ENCODE measurements around the gene BEND2. TPM values are rescaled to one million over a fixed set of nuclear protein-coding genes. Genes with fewer than 3 reads are reported as not detected.

The BEND2 gene
- total RNA-seq, 2 donors from 2014 or later = 0.07 to 11.9 TPM

- no peak for ATAC-seq
- Mint-ChIP-seq H3K36me3 (ENCODE audit: low read depth) (peaks cover 2% of the 10 kb centered on the region), H3K4me3 (no peak overlapping the region), H3K27me3 (peaks cover 4% of the 10 kb centered on the region), H3K4me1 (no peaks in the 10 kb centered on the region), H3K27ac (no peak overlapping the region)
- DNase-seq = no peak
- no peaks in the 10 kb centered on the region for H3K9me3 ChIP-seq (ENCODE audit: control insufficient read depth, low read length, poor library complexity, severe bottlenecking)
These were observed 47.7 kb downstream of the BEND2 start for GRCh38 chrX:18172970-18173369.

DNA sequence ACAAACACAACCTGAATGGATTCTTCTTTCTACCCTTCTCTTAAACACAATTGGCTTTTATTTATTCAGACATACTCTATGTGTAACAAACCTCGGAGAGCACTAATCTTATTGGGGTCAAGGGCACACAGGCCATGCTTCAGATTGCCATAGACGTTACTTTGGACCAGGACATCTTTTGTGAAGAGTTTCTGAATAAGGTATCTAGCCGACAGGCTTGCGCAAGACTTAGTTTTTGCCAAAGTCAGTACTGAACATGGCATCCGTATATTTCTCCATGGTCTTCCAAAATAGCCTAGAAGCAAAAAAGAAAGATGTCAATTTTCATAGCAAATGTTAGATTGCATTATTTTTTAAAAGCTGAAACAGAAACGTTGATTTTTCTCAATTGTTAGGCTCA is 49.8 kb downstream of the BEND2 start:
- H3K27me3 Mint-ChIP-seq = peaks cover 4% of the 10 kb centered on the region
- H3K36me3 Mint-ChIP-seq (ENCODE audit: low read depth) = no peaks in the 10 kb centered on the region
- H3K9me3 ChIP-seq (ENCODE audit: control insufficient read depth, low read length, poor library complexity, severe bottlenecking) = no peaks in the 10 kb centered on the region
- H3K27ac Mint-ChIP-seq = no peak overlapping the region
- no peak for ATAC-seq
- no peak overlapping the region for H3K4me3 Mint-ChIP-seq
- no peak for DNase-seq
- no peaks in the 10 kb centered on the region for H3K4me1 Mint-ChIP-seq

DNA sequence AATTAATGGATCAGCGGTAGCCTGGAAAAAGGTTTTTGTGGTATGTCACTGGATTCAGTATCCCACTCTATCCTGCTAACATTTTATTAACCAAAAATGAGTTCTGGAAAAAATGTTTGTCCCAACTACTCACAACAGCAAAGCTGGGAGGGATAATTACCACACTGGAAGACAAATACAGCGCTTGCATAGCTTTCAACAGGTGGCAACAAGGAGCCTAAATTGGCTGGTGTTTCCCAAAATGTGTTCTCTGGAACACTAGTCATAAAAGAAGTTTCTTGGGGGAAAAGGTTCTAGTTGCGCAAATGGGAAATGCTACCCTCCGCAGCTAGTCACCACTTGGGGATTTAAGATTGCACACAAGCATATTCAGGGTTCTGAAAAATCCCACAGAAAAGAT is 54.6 kb downstream of the BEND2 start:
- DNase-seq (no peak), ATAC-seq (no peak)
- no peak overlapping the region for H3K27ac Mint-ChIP-seq
- no peaks in the 10 kb centered on the region for H3K4me1 Mint-ChIP-seq
- no peaks in the 10 kb centered on the region for H3K9me3 ChIP-seq (ENCODE audit: control insufficient read depth, low read length, poor library complexity, severe bottlenecking)
- no peak overlapping the region for H3K4me3 Mint-ChIP-seq
- no peaks in the 10 kb centered on the region for H3K27me3 Mint-ChIP-seq
- H3K36me3 Mint-ChIP-seq (ENCODE audit: low read depth) = no peaks in the 10 kb centered on the region

GRCh38 chrX:18160369-18160768 is 60.3 kb downstream of the BEND2 start:
- no peaks in the 10 kb centered on the region for H3K36me3 Mint-ChIP-seq (ENCODE audit: low read depth)
- no peak overlapping the region for H3K27ac Mint-ChIP-seq
- no peaks in the 10 kb centered on the region for H3K27me3 Mint-ChIP-seq
- no peaks in the 10 kb centered on the region for H3K9me3 ChIP-seq (ENCODE audit: control insufficient read depth, low read length, poor library complexity, severe bottlenecking)
- H3K4me3 Mint-ChIP-seq = no peak overlapping the region
- ATAC-seq (no peak), DNase-seq (no peak)
- no peaks in the 10 kb centered on the region for H3K4me1 Mint-ChIP-seq

DNA sequence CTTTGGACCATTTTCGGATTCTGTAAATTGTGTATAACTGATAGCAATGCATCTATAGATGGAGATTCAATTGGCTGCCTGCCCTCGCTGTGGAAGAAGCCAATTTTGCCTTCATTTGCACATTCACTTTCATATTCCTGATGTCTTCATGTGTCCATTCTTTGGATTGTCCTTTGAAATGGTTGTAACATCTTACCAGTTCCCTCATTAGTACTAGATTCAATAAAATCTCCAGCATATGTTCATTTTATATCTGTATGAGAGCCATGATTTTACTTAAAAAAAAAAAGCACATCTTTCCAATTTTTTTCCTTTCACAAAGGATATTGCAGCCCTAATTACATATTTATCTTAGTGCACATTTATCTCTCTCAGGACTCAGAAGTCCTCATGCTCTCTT is 61.7 kb downstream of the BEND2 start:
- Mint-ChIP-seq H3K27ac (no peak overlapping the region), H3K27me3 (no peaks in the 10 kb centered on the region), H3K4me1 (no peaks in the 10 kb centered on the region), H3K4me3 (no peak overlapping the region), H3K36me3 (ENCODE audit: low read depth) (no peaks in the 10 kb centered on the region)
- DNase-seq (no peak), ATAC-seq (no peak)
- no peaks in the 10 kb centered on the region for H3K9me3 ChIP-seq (ENCODE audit: control insufficient read depth, low read length, poor library complexity, severe bottlenecking)

DNA sequence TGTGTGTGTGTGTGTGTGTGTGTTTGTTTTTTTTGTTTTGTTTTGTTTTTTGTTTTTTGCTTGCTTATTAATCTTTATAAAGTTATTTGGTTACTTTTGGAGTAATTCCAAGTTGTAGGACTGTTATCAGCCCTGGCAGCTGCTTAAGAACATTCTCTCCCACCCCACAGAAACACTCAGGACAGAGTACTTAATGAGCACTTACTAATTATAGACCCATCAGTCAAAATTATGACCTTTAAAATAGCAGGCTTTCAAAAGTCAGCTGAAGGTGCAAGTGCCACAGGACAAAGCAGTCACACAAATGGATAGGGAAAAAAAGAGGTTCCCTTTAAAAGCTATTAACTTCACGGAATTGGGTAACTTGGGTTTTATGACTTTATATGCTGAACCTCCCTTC is 69.0 kb downstream of the BEND2 start:
- Mint-ChIP-seq H3K4me3 (no peak overlapping the region), H3K27me3 (no peaks in the 10 kb centered on the region), H3K36me3 (ENCODE audit: low read depth) (no peaks in the 10 kb centered on the region), H3K4me1 (no peaks in the 10 kb centered on the region), H3K27ac (no peak overlapping the region)
- DNase-seq = no peak
- H3K9me3 ChIP-seq (ENCODE audit: control insufficient read depth, low read length, poor library complexity, severe bottlenecking) = no peaks in the 10 kb centered on the region
- no peak for ATAC-seq

GRCh38 chrX:18151157-18151556 is 69.5 kb downstream of the BEND2 start:
- ATAC-seq (no peak), DNase-seq (no peak)
- no peaks in the 10 kb centered on the region for H3K27me3 Mint-ChIP-seq
- H3K4me1 Mint-ChIP-seq = no peaks in the 10 kb centered on the region
- no peak overlapping the region for H3K4me3 Mint-ChIP-seq
- H3K36me3 Mint-ChIP-seq (ENCODE audit: low read depth) = no peaks in the 10 kb centered on the region
- no peaks in the 10 kb centered on the region for H3K9me3 ChIP-seq (ENCODE audit: control insufficient read depth, low read length, poor library complexity, severe bottlenecking)
- H3K27ac Mint-ChIP-seq = no peak overlapping the region

DNA sequence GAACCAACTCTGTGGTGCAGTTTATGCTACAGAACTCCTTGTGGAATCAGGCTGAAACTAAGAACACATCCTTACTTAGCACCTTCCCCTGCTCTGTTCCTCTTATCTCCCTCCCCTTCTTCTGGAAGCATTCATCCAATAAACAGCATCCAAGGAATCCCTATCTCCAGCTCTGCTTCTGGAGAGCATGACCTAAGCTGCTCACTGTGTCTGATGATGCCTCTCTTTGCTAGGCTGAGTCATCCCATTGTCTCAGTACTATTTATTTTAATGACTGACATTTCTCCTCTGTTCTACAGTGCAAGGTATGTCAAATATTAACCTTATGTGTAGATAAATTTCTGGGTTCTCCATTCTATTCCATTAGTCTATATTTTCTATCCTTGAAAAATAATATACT is 71.2 kb downstream of the BEND2 start:
- no peak for DNase-seq
- no peak overlapping the region for H3K27ac Mint-ChIP-seq
- H3K4me1 Mint-ChIP-seq = peaks cover 2% of the 10 kb centered on the region
- H3K4me3 Mint-ChIP-seq = no peak overlapping the region
- H3K36me3 Mint-ChIP-seq (ENCODE audit: low read depth) = no peaks in the 10 kb centered on the region
- H3K9me3 ChIP-seq (ENCODE audit: control insufficient read depth, low read length, poor library complexity, severe bottlenecking) = no peaks in the 10 kb centered on the region
- no peak for ATAC-seq
- H3K27me3 Mint-ChIP-seq = no peaks in the 10 kb centered on the region

DNA sequence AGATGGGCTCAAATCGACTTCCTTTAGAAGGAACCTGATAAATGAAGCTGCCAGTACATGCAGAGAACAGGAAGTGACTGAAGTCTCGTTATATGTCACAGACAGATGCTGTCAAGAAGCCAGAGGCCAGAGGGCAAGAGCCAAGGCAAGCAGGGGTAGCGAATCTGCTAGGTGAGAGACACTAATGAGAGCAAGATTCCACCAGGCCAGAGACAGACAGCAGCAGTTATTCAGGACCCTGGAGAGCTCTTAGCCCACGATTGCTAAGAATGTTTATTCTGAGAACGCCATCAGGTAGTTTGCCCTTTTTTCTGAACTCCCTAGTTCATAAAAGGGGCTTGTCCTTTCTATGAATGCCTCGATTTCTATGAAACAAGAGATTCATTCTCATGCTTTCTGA is 73.7 kb downstream of the BEND2 start:
- no peaks in the 10 kb centered on the region for H3K9me3 ChIP-seq (ENCODE audit: control insufficient read depth, low read length, poor library complexity, severe bottlenecking)
- H3K4me1 Mint-ChIP-seq = peaks cover 2% of the 10 kb centered on the region
- H3K4me3 Mint-ChIP-seq = no peak overlapping the region
- no peak for ATAC-seq
- H3K27ac Mint-ChIP-seq = no peak overlapping the region
- no peak for DNase-seq
- no peaks in the 10 kb centered on the region for H3K36me3 Mint-ChIP-seq (ENCODE audit: low read depth)
- H3K27me3 Mint-ChIP-seq = no peaks in the 10 kb centered on the region

- DNase-seq = no peak
- H3K27me3 Mint-ChIP-seq = no peaks in the 10 kb centered on the region
- H3K9me3 ChIP-seq (ENCODE audit: control insufficient read depth, low read length, poor library complexity, severe bottlenecking) = no peaks in the 10 kb centered on the region
- peaks cover 2% of the 10 kb centered on the region for H3K4me1 Mint-ChIP-seq
- no peak overlapping the region for H3K27ac Mint-ChIP-seq
- ATAC-seq = no peak
- no peaks in the 10 kb centered on the region for H3K36me3 Mint-ChIP-seq (ENCODE audit: low read depth)
- H3K4me3 Mint-ChIP-seq = no peak overlapping the region
These were observed 74.7 kb downstream of the BEND2 start for GRCh38 chrX:18146009-18146408.

DNA sequence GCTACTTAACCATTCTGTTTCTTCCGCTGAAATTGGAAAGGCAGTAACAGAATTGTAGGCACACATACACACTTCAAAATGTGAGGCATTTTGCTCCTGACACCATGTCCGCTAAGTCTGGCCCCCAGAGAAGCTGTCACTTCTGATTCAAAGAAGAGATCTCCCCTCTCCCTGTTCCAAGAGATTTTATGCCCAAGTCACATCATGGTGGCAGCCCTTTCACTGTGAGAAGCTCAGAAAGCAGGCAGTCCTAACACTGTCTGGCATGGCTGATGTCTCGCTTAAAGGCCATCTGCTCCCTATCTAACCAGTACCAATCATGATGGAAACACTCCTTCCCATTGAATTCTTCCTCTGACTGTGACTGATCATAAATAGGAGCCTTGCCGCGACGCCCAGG is 83.9 kb downstream of the BEND2 start:
- no peak overlapping the region for H3K4me3 Mint-ChIP-seq
- peaks cover 4% of the 10 kb centered on the region for H3K27me3 Mint-ChIP-seq
- ATAC-seq (no peak), DNase-seq (no peak)
- no peaks in the 10 kb centered on the region for H3K36me3 Mint-ChIP-seq (ENCODE audit: low read depth)
- H3K27ac Mint-ChIP-seq = no peak overlapping the region
- H3K9me3 ChIP-seq (ENCODE audit: control insufficient read depth, low read length, poor library complexity, severe bottlenecking) = no peaks in the 10 kb centered on the region
- no peaks in the 10 kb centered on the region for H3K4me1 Mint-ChIP-seq

DNA sequence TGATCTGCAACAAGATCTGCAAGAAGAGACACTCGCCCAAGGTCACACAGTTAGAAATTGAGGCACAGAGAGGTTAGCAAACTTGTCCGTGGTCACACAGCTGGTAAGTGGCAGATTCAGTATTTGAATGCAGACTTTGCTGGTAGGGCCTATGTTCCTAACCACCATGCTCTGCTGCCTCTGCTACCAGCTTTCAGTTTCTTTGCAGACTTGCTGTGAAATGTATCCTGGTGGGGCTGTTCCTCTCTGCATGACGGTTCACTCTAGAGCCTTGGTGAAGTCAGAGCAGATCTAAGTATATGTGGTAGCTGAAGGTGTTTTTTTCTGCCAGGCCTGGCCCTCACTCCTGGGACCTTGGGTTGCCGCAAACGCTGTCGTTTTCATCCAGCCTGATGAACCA is 87.1 kb downstream of the BEND2 start:
- H3K9me3 ChIP-seq (ENCODE audit: control insufficient read depth, low read length, poor library complexity, severe bottlenecking) = no peaks in the 10 kb centered on the region
- H3K4me1 Mint-ChIP-seq = no peaks in the 10 kb centered on the region
- no peaks in the 10 kb centered on the region for H3K36me3 Mint-ChIP-seq (ENCODE audit: low read depth)
- no peak overlapping the region for H3K4me3 Mint-ChIP-seq
- DNase-seq (no peak), ATAC-seq (no peak)
- no peak overlapping the region for H3K27ac Mint-ChIP-seq
- H3K27me3 Mint-ChIP-seq = peaks cover 4% of the 10 kb centered on the region

DNA sequence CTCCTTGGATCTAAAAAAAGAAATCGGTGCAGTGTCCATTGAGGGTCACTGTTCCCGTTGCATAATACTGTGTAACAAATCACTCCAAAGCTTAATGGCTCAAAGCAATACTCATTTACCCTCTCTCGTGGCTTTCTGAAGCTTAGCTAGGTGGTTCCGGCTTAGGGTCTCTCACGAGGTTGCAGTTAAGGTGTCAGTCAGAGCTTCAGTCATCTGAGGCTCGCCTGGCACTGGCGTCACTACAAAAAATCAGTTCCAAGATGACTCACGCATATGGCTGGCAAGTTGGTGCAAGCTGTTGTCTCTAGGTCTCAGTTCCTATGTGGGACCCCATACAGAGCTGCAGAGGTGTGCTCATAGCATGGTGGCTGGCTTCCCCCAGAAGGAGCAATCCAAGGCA is 91.0 kb downstream of the BEND2 start:
- no peak for DNase-seq
- Mint-ChIP-seq H3K27me3 (no peaks in the 10 kb centered on the region), H3K36me3 (ENCODE audit: low read depth) (no peaks in the 10 kb centered on the region), H3K4me1 (no peaks in the 10 kb centered on the region), H3K4me3 (no peak overlapping the region), H3K27ac (no peak overlapping the region)
- H3K9me3 ChIP-seq (ENCODE audit: control insufficient read depth, low read length, poor library complexity, severe bottlenecking) = no peaks in the 10 kb centered on the region
- ATAC-seq = no peak

GRCh38 chrX:18126971-18127370 is 93.7 kb downstream of the BEND2 start:
- Mint-ChIP-seq H3K4me3 (no peak overlapping the region), H3K27me3 (no peaks in the 10 kb centered on the region), H3K36me3 (ENCODE audit: low read depth) (no peaks in the 10 kb centered on the region), H3K4me1 (no peaks in the 10 kb centered on the region), H3K27ac (no peak overlapping the region)
- ATAC-seq (no peak), DNase-seq (no peak)
- no peaks in the 10 kb centered on the region for H3K9me3 ChIP-seq (ENCODE audit: control insufficient read depth, low read length, poor library complexity, severe bottlenecking)

DNA sequence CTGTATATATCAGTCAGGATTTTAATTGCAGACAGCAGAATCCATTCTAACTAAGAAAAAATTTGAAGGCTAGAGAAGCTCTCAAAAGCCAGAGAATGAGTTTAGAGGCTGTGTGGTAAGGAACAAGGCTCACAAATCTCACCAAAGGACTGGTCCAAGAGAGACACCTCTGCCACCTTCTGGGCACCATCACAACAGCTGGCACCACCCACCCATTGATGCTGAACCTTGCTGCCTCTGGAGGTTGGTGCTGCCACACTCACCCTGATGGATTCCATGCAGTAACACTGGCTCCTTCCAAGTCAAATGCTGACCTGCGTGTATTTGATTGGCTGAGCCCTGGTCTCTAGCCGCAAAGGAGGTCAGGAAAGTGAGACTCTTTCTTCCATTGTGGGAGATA is 100.8 kb downstream of the BEND2 start:
- no peaks in the 10 kb centered on the region for H3K9me3 ChIP-seq (ENCODE audit: control insufficient read depth, low read length, poor library complexity, severe bottlenecking)
- Mint-ChIP-seq H3K27me3 (no peaks in the 10 kb centered on the region), H3K4me1 (no peaks in the 10 kb centered on the region), H3K27ac (no peak overlapping the region), H3K4me3 (no peak overlapping the region), H3K36me3 (ENCODE audit: low read depth) (no peaks in the 10 kb centered on the region)
- DNase-seq (no peak), ATAC-seq (no peak)
